IMR-90 (cell line): Measurements from ENCODE around the gene SKAP1. TPM values are rescaled to one million over a fixed set of nuclear protein-coding genes. Genes with fewer than 3 reads are reported as not detected.

Experiments used
- ATAC-seq: fragments of 200-7000 bp; cut with Tn5 transposase; 2 replicates; pipeline ENCODE4 v1.9.1; 2020; ENCODE audit warnings: low read depth, mild to moderate bottlenecking, moderate library complexity
- BruUV-seq: library from RNA; stranded (reverse); fragments of 400-500 nt; replicated peaks from 2 replicates; lab custom pipeline; 2021; lab: Mats Ljungman, UMichigan
- CTCF ChIA-PET: fragments of 300-600 bp; formaldehyde crosslinking; extraction: SDS; loops from one replicate; lab custom pipeline; 2021; ENCODE audit warnings: antibody characterized with exemption; lab: Yijun Ruan, JAX
- POLR2A ChIA-PET: fragments of 300-600 bp; sonication (Branson Sonifier 250); formaldehyde crosslinking; loops from one replicate; lab custom pipeline; 2022; ENCODE audit warnings: antibody characterized with exemption; ENCODE audit not compliant: unreplicated experiment; lab: Charles Lee
- DNase-seq: peaks from one replicate; pipeline ENCODE4 v3.0.0; 2013
- H2AFZ ChIP-seq: replicated peaks from 2 replicates; pipeline ENCODE3; 2013; ENCODE audit warnings: low read length, mild to moderate bottlenecking; ENCODE audit not compliant: poor library complexity
- H2AK5ac ChIP-seq: 2 replicates; pipeline ENCODE4 v1.6.1; 2013; ENCODE audit warnings: low read depth, low read length, inconsistent platforms
- H2AK9ac ChIP-seq: replicated peaks from 2 replicates; pipeline ENCODE3; 2013; ENCODE audit warnings: mild to moderate bottlenecking, low read depth, low read length, moderate library complexity; ENCODE audit not compliant: poor library complexity
- H2BK120ac ChIP-seq: 2 replicates; pipeline ENCODE4 v1.6.1; 2013; ENCODE audit warnings: low read depth, low read length, inconsistent platforms
- H2BK15ac ChIP-seq: 3 replicates; pipeline ENCODE4 v1.6.1; 2013; ENCODE audit warnings: low read depth, low read length, inconsistent platforms
- H2BK20ac ChIP-seq: 2 replicates; pipeline ENCODE4 v1.6.1; 2013; ENCODE audit warnings: low read depth, mild to moderate bottlenecking, inconsistent platforms, low read length, moderate library complexity
- H2BK5ac ChIP-seq: 2 replicates; pipeline ENCODE4 v1.6.1; 2013; ENCODE audit warnings: mild to moderate bottlenecking, low read depth, low read length, inconsistent platforms; ENCODE audit not compliant: poor library complexity, severe bottlenecking
- H3K14ac ChIP-seq: replicated peaks from 2 replicates; pipeline ENCODE4 v1.6.1; 2013; ENCODE audit warnings: low read depth, low read length, inconsistent platforms
- H3K18ac ChIP-seq: 2 replicates; pipeline ENCODE4 v1.6.1; 2013; ENCODE audit warnings: low read depth, low read length, control low read depth
- H3K23ac ChIP-seq: 2 replicates; pipeline ENCODE4 v1.6.1; 2013; ENCODE audit warnings: low read depth, low read length, inconsistent platforms
- H3K27ac ChIP-seq: 2 replicates; pipeline ENCODE4 v1.5.1; 2013; ENCODE audit warnings: mild to moderate bottlenecking, control low read depth, low read length; ENCODE audit not compliant: insufficient read depth
- H3K27me3 ChIP-seq: 2 replicates; pipeline ENCODE4 v1.6.1; 2013; ENCODE audit warnings: low read length; ENCODE audit not compliant: control insufficient read depth, insufficient read depth
- H3K36me3 ChIP-seq: 2 replicates; pipeline ENCODE4 v1.6.1; 2013; ENCODE audit warnings: low read length, mixed read lengths; ENCODE audit not compliant: control insufficient read depth, insufficient read depth
- H3K4ac ChIP-seq: 2 replicates; pipeline ENCODE4 v1.6.1; 2013; ENCODE audit warnings: low read depth, low read length, inconsistent platforms
- H3K4me1 ChIP-seq: 2 replicates; pipeline ENCODE4 v1.6.1; 2013; ENCODE audit warnings: low read length, mixed read lengths; ENCODE audit not compliant: control insufficient read depth, insufficient read depth
- H3K4me2 ChIP-seq: 2 replicates; pipeline ENCODE4 v1.6.1; 2013; ENCODE audit warnings: low read depth, mild to moderate bottlenecking, control low read depth, low read length, moderate library complexity
- H3K4me3 ChIP-seq: 2 replicates; pipeline ENCODE4 v1.5.1; 2013; ENCODE audit warnings: low read depth, mild to moderate bottlenecking, control low read depth, low read length, moderate library complexity; ENCODE audit not compliant: insufficient read depth
- H3K56ac ChIP-seq: 2 replicates; pipeline ENCODE4 v1.6.1; 2013; ENCODE audit warnings: low read length, inconsistent platforms; ENCODE audit not compliant: insufficient read depth; ENCODE audit errors: extremely low read depth
- H3K79me1 ChIP-seq, 2 experiments: 2 replicates each; pipeline ENCODE4 v1.6.1; 2013; ENCODE audit warnings: low read length in 2 of 2, inconsistent platforms in 1 of 2, low read depth in 1 of 2
- H3K9ac ChIP-seq: 2 replicates; pipeline ENCODE4 v1.6.1; 2013; ENCODE audit warnings: low read depth, low read length, control low read depth
- H3K9me1 ChIP-seq: 2 replicates; pipeline ENCODE4 v1.6.1; 2013; ENCODE audit warnings: low read length, inconsistent platforms; ENCODE audit not compliant: insufficient read depth
- H3K9me3 ChIP-seq: 2 replicates; pipeline ENCODE4 v1.6.1; 2013; ENCODE audit warnings: low read length; ENCODE audit not compliant: control insufficient read depth, insufficient read depth
- H4K20me1 ChIP-seq: 2 replicates; pipeline ENCODE4 v1.6.1; 2013; ENCODE audit warnings: low read length, inconsistent platforms; ENCODE audit not compliant: insufficient read depth
- H4K5ac ChIP-seq: 2 replicates; pipeline ENCODE4 v1.6.1; 2013; ENCODE audit warnings: mild to moderate bottlenecking, low read depth, low read length, control low read depth
- H4K8ac ChIP-seq, 2 experiments: 2 replicates each; pipeline ENCODE4 v1.6.1; 2013; ENCODE audit warnings: low read depth in 2 of 2, low read length in 2 of 2, control low read depth in 1 of 2, inconsistent platforms in 1 of 2
- H4K91ac ChIP-seq: 2 replicates; pipeline ENCODE4 v1.6.1; 2013; ENCODE audit warnings: low read depth, low read length, inconsistent platforms; ENCODE audit not compliant: insufficient read depth
- BHLHE40 ChIP-seq: fragments of 150-350 bp; IDR thresholded peaks from 2 replicates; pipeline ENCODE4 v1.6.1; 2016; ENCODE audit warnings: mild to moderate bottlenecking, low read depth, low read length
- CEBPB ChIP-seq: IDR thresholded peaks from 2 replicates; pipeline ENCODE4 v1.6.1; 2012; ENCODE audit warnings: low read depth, low read length, improper control_type of control experiment
- CHD1 ChIP-seq: IDR thresholded peaks from 2 replicates; pipeline ENCODE4 v1.6.1; 2012; ENCODE audit warnings: low read depth, low read length, improper control_type of control experiment
- FOS ChIP-seq: fragments of 150-350 bp; IDR thresholded peaks from 2 replicates; pipeline ENCODE4 v1.6.1; 2016; ENCODE audit warnings: low read depth, low read length
- MAFK ChIP-seq: IDR thresholded peaks from 2 replicates; pipeline ENCODE4 v1.6.1; 2012; ENCODE audit warnings: low read depth, low read length, improper control_type of control experiment
- MAZ ChIP-seq: IDR thresholded peaks from 2 replicates; pipeline ENCODE4 v1.6.1; 2012; ENCODE audit warnings: low read depth, mild to moderate bottlenecking, low read length, improper control_type of control experiment, moderate library complexity, borderline replicate concordance
- MXI1 ChIP-seq: IDR thresholded peaks from 2 replicates; pipeline ENCODE4 v1.6.1; 2012; ENCODE audit warnings: low read depth, mild to moderate bottlenecking, low read length, moderate library complexity, borderline replicate concordance
- NFE2L2 ChIP-seq: fragments of 150-350 bp; IDR thresholded peaks from 2 replicates; pipeline ENCODE4 v1.6.1; 2016; ENCODE audit warnings: low read depth, mild to moderate bottlenecking, low read length
- POLR2A ChIP-seq: IDR thresholded peaks from 2 replicates; pipeline ENCODE4 v1.6.1; 2012; ENCODE audit warnings: mild to moderate bottlenecking, low read depth, low read length
- RAD21 ChIP-seq: IDR thresholded peaks from 2 replicates; pipeline ENCODE4 v1.6.1; 2012; ENCODE audit warnings: low read length, improper control_type of control experiment
- RCOR1 ChIP-seq: IDR thresholded peaks from 2 replicates; pipeline ENCODE4 v1.6.1; 2012; ENCODE audit warnings: mild to moderate bottlenecking, low read length, improper control_type of control experiment; ENCODE audit not compliant: insufficient replicate concordance
- RFX5 ChIP-seq: IDR thresholded peaks from 2 replicates; pipeline ENCODE4 v1.8.0; 2012; ENCODE audit warnings: low read depth, mild to moderate bottlenecking, low read length, moderate library complexity
- SMC3 ChIP-seq: fragments of 150-350 bp; IDR thresholded peaks from 2 replicates; pipeline ENCODE4 v1.6.1; 2016; ENCODE audit warnings: low read depth, mild to moderate bottlenecking, antibody characterized with exemption, low read length, moderate library complexity
- WGBS, 2 experiments: methylation state at CpG; one replicate each; pipeline versions ENCODE4 v1.1.5 to v1.1.7; 2013; ENCODE audit warnings: missing lambda C conversion rate in 2 of 2; ENCODE audit not compliant: insufficient read length in 1 of 2; ENCODE audit errors: extremely low coverage in 2 of 2; 5-methylcytosine and 5-hydroxymethylcytosine counted together
- dilution Hi-C: fragments of 300-500 bp; cut with HindIII; formaldehyde crosslinking; loops from one replicate; pipeline ENCODE4 v1.14.3; 2018; ENCODE audit warnings: low sequenced_read_pairs; ENCODE audit not compliant: unreplicated experiment
- in situ Hi-C: fragments of 300-500 bp; cut with MboI; formaldehyde crosslinking; loops from 3 replicates; pipeline ENCODE4 v1.14.3; 2019; ENCODE audit warnings: low sequenced_read_pairs, inconsistent platforms, mixed read lengths
- intact Hi-C: fragments of 100-400 bp; cut with micrococcal nuclease; formaldehyde crosslinking; loops from 2 replicates; pipeline ENCODE4 v1.10.0; 2022
- polyA plus RNA-seq, 3 experiments: library from polyadenylated mRNA; depleted of rRNA; stranded (reverse); fragments of >200 nt; gene quantifications; 2 replicates each; pipeline ENCODE4 v1.2.3, GENCODE V29; 2012; ENCODE audit warnings: low replicate concordance in 1 of 3
- total RNA-seq: library from RNA; depleted of rRNA; stranded (reverse); fragments of >200 nt; gene quantifications from 2 replicates; pipeline ENCODE4 v1.2.3, GENCODE V29; 2012
- TF ChIP-seq, protein P1 (sequence below): fragments of 150-350 bp; IDR thresholded peaks from 2 replicates; pipeline ENCODE4 v1.6.1; 2016; ENCODE audit warnings: low read depth, mild to moderate bottlenecking, low read length, moderate library complexity, borderline replicate concordance
- TF ChIP-seq, protein P2 (sequence below): conservative IDR thresholded peaks from 2 replicates; pipeline ENCODE4 v1.5.1; 2012; ENCODE audit warnings: mild to moderate bottlenecking, low read depth, low read length, improper control_type of control experiment
- TF ChIP-seq, protein P3 (sequence below): fragments of 150-350 bp; IDR thresholded peaks from 2 replicates; pipeline ENCODE4 v1.6.1; 2017; ENCODE audit warnings: mild to moderate bottlenecking, antibody characterized with exemption, low read length, low read depth

Gene SKAP1
- total and polyA plus RNA-seq, 2 of the 4 experiments (the other 2 are of a cell fraction), result not detected

DNA sequence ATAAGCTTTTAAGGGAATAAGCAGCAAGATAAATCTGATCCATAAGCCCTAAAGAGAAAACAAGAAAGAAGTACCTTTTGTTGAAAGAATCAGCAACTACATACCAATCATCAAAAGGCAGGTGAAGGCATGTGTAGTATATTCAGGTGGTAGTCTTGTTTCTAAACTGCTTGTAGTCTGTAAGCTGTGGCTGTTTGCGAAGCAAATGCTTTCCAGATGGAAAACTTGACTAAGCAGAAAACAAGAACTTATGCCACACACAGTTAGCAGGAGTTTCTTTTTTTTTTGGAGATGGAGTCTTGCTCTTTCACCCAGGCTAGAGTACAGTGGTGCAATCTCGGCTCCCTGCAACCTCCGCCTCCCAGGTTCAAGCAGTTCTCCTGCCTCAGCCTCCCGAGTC is 334.4 kb downstream of the SKAP1 start:
- no peak overlapping the region for H2BK15ac ChIP-seq
- no peak overlapping the region for H3K23ac ChIP-seq
- peaks cover 65% of the 10 kb centered on the region for H4K20me1 ChIP-seq
- no peak overlapping the region for H3K4me3 ChIP-seq
- peaks cover 3 to 52% of the 10 kb centered on the region in 2 experiments; a peak in 2 of 4 replicates for H3K79me1 ChIP-seq
- peaks cover 7% of the 10 kb centered on the region for H3K36me3 ChIP-seq
- no peak overlapping the region for H3K56ac ChIP-seq
- H3K14ac ChIP-seq, result no peak overlapping the region
- no peak overlapping the region for H3K27ac ChIP-seq
- no peak overlapping the region for H3K18ac ChIP-seq
- no peak overlapping the region for H4K8ac ChIP-seq
- no peak overlapping the region for H2BK120ac ChIP-seq
- no CpG with 5 or more reads among the region's 4 CpGs for WGBS, 2 experiments
- DNase-seq, result no peak
- POLR2A ChIA-PET, result no interaction called here
- in situ Hi-C loops (no loop called here), intact Hi-C loops (no loop called here), dilution Hi-C loops (no loop called here)
- no peak overlapping the region for H2BK5ac ChIP-seq
- H2AK9ac ChIP-seq, result no peak overlapping the region
- no peak overlapping the region for H3K4ac ChIP-seq
- H2AFZ ChIP-seq, result no peak overlapping the region
- no peak overlapping the region for H3K4me2 ChIP-seq
- BruUV-seq, result no TSS peak
- H3K27me3 ChIP-seq, result no peaks in the 10 kb centered on the region
- no peak overlapping the region for H4K91ac ChIP-seq
- H3K9me3 ChIP-seq, result no peaks in the 10 kb centered on the region
- H3K4me1 ChIP-seq, result peaks cover 2% of the 10 kb centered on the region; the same call in 1 of the 2 replicates
- TF ChIP-seq SMC3 (no peak), NFE2L2 (no peak), FOS (no peak), CHD1 (no peak), MAFK (no peak), MAZ (no peak), MXI1 (no peak), CEBPB (no peak), BHLHE40 (no peak), POLR2A (no peak), RFX5 (no peak), RCOR1 (no peak), RAD21 (no peak)
- TF ChIP-seq, protein P1, sequence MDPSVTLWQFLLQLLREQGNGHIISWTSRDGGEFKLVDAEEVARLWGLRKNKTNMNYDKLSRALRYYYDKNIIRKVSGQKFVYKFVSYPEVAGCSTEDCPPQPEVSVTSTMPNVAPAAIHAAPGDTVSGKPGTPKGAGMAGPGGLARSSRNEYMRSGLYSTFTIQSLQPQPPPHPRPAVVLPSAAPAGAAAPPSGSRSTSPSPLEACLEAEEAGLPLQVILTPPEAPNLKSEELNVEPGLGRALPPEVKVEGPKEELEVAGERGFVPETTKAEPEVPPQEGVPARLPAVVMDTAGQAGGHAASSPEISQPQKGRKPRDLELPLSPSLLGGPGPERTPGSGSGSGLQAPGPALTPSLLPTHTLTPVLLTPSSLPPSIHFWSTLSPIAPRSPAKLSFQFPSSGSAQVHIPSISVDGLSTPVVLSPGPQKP, result no peak
- TF ChIP-seq, protein P2, sequence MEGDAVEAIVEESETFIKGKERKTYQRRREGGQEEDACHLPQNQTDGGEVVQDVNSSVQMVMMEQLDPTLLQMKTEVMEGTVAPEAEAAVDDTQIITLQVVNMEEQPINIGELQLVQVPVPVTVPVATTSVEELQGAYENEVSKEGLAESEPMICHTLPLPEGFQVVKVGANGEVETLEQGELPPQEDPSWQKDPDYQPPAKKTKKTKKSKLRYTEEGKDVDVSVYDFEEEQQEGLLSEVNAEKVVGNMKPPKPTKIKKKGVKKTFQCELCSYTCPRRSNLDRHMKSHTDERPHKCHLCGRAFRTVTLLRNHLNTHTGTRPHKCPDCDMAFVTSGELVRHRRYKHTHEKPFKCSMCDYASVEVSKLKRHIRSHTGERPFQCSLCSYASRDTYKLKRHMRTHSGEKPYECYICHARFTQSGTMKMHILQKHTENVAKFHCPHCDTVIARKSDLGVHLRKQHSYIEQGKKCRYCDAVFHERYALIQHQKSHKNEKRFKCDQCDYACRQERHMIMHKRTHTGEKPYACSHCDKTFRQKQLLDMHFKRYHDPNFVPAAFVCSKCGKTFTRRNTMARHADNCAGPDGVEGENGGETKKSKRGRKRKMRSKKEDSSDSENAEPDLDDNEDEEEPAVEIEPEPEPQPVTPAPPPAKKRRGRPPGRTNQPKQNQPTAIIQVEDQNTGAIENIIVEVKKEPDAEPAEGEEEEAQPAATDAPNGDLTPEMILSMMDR, result no peak
- TF ChIP-seq, protein P3, sequence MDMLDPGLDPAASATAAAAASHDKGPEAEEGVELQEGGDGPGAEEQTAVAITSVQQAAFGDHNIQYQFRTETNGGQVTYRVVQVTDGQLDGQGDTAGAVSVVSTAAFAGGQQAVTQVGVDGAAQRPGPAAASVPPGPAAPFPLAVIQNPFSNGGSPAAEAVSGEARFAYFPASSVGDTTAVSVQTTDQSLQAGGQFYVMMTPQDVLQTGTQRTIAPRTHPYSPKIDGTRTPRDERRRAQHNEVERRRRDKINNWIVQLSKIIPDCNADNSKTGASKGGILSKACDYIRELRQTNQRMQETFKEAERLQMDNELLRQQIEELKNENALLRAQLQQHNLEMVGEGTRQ, result no peak
- CTCF ChIA-PET, result no interaction called here
- no peak overlapping the region for H4K5ac ChIP-seq
- no peak overlapping the region for H2BK20ac ChIP-seq
- no peak overlapping the region for H3K9ac ChIP-seq
- H2AK5ac ChIP-seq, result no peak overlapping the region
- no peaks in the 10 kb centered on the region for H3K9me1 ChIP-seq
- ATAC-seq, result no peak
